Lower leg skin (tissue), 3 donors: ENCODE results near the gene SLC41A1.

Experiments
- POLR2A ChIP-seq, 2 donors: fragments of 450-650 bp; IDR thresholded peaks; one replicate each; pipeline ENCODE4 v1.6.1; 2016 to 2017; ENCODE audit warnings: antibody characterized with exemption in 2 of 2, mild to moderate bottlenecking in 1 of 2, moderate library complexity in 1 of 2
- TF ChIP-seq, protein P1 (sequence below), 3 donors: fragments of 450-650 bp; IDR thresholded peaks; one replicate each; pipeline ENCODE4 v1.5.1; 2016; ENCODE audit warnings: antibody characterized with exemption in 3 of 3, mild to moderate bottlenecking in 3 of 3, moderate library complexity in 2 of 3

GRCh38 chr1:205766570-205766969 is 46.4 kb downstream of the SLC41A1 start:
- TF ChIP-seq, protein P1, sequence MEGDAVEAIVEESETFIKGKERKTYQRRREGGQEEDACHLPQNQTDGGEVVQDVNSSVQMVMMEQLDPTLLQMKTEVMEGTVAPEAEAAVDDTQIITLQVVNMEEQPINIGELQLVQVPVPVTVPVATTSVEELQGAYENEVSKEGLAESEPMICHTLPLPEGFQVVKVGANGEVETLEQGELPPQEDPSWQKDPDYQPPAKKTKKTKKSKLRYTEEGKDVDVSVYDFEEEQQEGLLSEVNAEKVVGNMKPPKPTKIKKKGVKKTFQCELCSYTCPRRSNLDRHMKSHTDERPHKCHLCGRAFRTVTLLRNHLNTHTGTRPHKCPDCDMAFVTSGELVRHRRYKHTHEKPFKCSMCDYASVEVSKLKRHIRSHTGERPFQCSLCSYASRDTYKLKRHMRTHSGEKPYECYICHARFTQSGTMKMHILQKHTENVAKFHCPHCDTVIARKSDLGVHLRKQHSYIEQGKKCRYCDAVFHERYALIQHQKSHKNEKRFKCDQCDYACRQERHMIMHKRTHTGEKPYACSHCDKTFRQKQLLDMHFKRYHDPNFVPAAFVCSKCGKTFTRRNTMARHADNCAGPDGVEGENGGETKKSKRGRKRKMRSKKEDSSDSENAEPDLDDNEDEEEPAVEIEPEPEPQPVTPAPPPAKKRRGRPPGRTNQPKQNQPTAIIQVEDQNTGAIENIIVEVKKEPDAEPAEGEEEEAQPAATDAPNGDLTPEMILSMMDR (IDR thresholded peaks at IDR 0.05) = no peak
- no peak for TF ChIP-seq POLR2A (IDR thresholded peaks at IDR 0.05)
